ENCODE results near the gene MYZAP. TPM values are rescaled to one million over a fixed set of nuclear protein-coding genes. Genes with fewer than 3 reads are reported as not detected.

Gene MYZAP
- total RNA-seq, 1 donor = 0.43 TPM

DNA sequence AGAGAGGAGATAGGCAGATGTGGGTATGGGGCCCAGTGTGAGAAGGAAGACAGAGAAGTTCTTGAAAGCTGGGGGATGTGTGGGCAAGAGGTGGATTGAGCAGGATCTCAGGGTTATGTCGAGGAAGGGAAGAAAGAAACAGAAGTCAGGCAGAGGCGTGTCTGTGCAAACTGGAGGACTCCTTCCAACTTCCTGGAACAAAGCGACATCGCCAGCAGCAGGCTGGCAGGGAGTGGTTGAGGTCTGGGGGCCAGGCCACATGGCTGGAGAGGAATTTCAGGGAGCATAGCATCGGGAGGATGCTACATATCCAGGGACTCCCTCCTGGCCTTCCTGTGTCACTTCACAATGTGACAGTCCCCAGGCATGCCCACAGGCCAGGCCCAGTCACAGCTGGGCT is 42.9 kb upstream of the MYZAP start:
- H3K4me3 ChIP-seq (ENCODE audit: low read depth, low read length) = no peak overlapping the region

DNA sequence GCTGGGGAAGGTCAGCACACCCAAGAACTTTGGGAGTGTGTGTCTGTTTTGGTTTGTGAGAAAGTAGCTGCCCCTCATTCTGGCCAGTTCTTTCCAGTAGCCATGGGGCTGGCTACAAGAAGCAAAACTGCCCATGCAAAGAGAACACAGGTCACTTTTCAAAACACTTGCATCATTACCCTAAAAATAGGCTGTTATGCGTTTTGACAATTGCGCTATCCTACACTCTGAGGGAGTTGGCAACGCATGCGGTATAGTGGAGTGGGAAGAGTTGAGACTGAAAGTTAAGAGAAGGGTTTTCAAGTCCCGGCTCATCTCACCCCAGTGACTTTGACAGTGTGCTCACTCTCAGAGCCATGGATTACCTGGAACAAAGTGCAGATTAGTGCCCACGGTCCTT is 41.8 kb upstream of the MYZAP start:
- TF ChIP-seq, protein P1, sequence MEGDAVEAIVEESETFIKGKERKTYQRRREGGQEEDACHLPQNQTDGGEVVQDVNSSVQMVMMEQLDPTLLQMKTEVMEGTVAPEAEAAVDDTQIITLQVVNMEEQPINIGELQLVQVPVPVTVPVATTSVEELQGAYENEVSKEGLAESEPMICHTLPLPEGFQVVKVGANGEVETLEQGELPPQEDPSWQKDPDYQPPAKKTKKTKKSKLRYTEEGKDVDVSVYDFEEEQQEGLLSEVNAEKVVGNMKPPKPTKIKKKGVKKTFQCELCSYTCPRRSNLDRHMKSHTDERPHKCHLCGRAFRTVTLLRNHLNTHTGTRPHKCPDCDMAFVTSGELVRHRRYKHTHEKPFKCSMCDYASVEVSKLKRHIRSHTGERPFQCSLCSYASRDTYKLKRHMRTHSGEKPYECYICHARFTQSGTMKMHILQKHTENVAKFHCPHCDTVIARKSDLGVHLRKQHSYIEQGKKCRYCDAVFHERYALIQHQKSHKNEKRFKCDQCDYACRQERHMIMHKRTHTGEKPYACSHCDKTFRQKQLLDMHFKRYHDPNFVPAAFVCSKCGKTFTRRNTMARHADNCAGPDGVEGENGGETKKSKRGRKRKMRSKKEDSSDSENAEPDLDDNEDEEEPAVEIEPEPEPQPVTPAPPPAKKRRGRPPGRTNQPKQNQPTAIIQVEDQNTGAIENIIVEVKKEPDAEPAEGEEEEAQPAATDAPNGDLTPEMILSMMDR (IDR thresholded peaks at IDR 0.05; ENCODE audit: insufficient read depth, low read depth, low read length) = no peak
- no peak overlapping the region for H3K4me3 ChIP-seq (ENCODE audit: low read depth, low read length)
- DNase-seq (ENCODE audit: low read depth) = no peak

More for the DNA sequence above, 42.9 kb upstream of the MYZAP start:
- no peak for DNase-seq (ENCODE audit: low read depth)
- TF ChIP-seq, protein P1 (IDR thresholded peaks at IDR 0.05; ENCODE audit: insufficient read depth, low read depth, low read length) = no peak

DNA sequence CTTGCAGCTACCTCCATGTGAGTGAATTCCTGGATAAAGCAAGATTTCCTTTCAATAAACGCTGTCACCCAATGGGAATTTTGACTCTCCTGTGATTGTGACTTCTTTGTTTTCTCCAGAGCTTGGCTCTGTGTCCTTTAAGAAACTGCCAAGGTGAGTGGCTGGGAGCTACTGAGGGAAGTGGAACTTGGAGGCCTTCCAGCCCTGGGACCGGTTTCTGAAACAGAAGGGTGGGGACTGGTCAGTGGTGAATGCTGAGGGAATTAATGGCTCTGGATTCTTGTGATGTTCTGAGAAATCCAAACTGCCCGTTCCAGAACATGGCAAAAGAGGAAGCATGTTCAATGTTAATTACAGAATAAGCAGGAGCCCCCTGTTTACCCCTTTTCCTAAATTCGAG is 41.1 kb upstream of the MYZAP start:
- H3K4me3 ChIP-seq (ENCODE audit: low read depth, low read length) = no peak overlapping the region
- TF ChIP-seq, protein P1 (IDR thresholded peaks at IDR 0.05; ENCODE audit: insufficient read depth, low read depth, low read length) = no peak
- no peak for DNase-seq (ENCODE audit: low read depth)

DNA sequence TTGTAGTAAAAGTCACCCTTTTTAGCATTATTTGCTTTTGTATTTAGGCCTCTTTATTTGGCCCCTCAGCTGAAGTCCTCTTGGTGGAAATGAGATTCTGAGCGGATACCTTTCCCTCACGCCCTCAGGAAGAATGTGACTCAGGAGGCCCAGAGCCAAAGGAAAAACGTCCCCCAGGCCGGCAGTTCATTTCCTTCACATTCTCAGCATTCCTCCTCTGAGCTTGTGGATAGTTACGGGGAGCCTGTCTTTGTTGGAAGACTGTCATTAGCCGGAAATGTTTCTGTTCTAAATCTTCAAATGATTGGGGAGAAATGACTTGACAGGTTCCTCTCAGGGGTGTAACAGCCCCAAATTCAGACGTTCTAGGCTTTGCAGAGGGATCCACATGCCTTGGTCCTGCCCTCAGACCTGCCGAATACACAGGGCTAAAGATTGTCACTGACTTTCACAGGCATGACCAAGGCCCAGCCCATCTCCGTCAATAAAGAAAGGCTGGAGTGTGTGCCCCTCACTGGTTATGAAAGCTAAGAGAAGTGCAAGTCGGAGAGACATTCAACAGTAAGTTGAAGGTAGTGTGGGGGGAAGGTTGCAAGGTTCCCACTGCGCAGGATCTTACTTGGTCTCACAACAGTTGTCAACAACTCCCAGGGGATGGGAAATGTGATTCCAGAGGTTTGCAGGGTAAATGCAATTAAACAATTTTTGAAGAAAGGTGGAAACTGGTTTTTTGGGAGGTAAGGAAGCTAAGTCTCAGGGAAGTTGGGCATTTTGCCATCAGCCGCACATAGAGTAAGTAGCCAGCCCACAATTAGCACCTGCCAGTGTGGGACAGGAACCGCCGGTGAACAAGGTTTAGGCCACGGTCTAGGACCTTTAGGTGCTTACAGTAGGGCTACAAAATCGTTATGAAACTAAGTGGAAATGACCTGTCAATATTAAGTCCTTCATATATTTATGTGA is 39.7 kb upstream of the MYZAP start:
- peak; percentile 43 for DNase-seq (ENCODE audit: low read depth)
- TF ChIP-seq, protein P1 (IDR thresholded peaks at IDR 0.05; ENCODE audit: insufficient read depth, low read depth, low read length) = no peak
- H3K4me3 ChIP-seq (ENCODE audit: low read depth, low read length) = no peak overlapping the region

DNA sequence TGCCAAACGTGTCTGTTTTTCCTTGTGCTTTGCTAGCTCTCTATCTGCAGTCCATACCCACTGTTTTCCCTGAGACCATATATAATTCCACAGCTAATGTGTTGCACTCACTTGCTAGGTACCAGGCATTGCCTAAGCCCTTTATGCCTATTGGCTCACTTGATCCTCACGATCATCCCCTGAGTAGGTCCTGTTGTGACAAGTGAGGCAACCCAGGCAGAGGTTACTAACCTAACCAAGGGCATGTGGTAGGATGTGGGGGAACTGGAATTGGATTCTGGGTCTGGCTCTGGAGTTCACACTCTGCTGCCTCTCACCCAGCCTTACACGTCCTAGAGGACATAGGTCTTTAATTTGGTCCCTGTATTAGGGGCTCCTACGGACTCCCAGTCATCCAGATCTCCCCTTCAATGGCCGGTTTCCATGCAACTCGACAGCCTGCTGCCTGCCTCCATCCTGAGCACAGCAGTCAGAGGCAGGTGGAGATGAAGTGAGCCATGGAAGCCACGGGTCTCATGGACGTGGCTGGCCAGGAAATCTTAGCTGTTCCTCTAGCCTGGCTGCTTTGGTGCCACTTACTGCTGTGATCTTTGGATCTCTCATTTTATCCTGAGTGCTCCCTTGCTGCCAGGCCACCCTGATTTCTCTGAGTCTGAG is 38.9 kb upstream of the MYZAP start:
- DNase-seq (ENCODE audit: low read depth) = no peak
- TF ChIP-seq, protein P1 (IDR thresholded peaks at IDR 0.05; ENCODE audit: insufficient read depth, low read depth, low read length) = no peak
- no peak overlapping the region for H3K4me3 ChIP-seq (ENCODE audit: low read depth, low read length)

DNA sequence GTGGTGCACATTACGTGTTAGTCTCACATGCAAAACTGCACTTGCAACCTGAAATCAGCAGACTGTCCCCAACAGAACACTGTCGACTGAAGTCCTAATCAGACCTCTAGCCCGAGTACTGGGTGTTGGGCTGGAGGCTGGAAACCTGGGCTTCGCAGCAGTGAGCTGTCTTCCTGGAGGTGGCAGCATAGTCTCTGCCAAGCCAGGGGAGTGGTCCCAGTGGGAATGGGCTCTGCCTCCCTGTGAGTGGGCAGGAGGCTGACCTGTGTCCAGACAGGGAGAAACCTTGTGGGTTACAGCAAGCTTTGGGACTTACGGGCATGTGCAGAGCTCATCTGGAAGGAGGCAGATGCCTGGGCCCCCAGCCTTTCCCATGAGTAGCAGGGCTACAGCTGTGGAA is 38.2 kb upstream of the MYZAP start:
- TF ChIP-seq, protein P1 (IDR thresholded peaks at IDR 0.05; ENCODE audit: insufficient read depth, low read depth, low read length) = no peak
- H3K4me3 ChIP-seq (ENCODE audit: low read depth, low read length) = no peak overlapping the region
- no peak for DNase-seq (ENCODE audit: low read depth)

Data from fibroblast of villous mesenchyme (primary cell).